ENCODE results near the gene PKHD1. TPM values are rescaled to one million over a fixed set of nuclear protein-coding genes. Genes with fewer than 3 reads are reported as not detected.
A peak's percentile ranks its signal among the peaks of the same experiment; 100 is the strongest.

Gene PKHD1
- total RNA-seq, 1 donor from 2014 or later, result 1.3 TPM

- no peak for DNase-seq (ENCODE audit: low spot score, unreplicated experiment)
- no peak overlapping the region for H3K27ac Mint-ChIP-seq
- TF ChIP-seq, protein P1, sequence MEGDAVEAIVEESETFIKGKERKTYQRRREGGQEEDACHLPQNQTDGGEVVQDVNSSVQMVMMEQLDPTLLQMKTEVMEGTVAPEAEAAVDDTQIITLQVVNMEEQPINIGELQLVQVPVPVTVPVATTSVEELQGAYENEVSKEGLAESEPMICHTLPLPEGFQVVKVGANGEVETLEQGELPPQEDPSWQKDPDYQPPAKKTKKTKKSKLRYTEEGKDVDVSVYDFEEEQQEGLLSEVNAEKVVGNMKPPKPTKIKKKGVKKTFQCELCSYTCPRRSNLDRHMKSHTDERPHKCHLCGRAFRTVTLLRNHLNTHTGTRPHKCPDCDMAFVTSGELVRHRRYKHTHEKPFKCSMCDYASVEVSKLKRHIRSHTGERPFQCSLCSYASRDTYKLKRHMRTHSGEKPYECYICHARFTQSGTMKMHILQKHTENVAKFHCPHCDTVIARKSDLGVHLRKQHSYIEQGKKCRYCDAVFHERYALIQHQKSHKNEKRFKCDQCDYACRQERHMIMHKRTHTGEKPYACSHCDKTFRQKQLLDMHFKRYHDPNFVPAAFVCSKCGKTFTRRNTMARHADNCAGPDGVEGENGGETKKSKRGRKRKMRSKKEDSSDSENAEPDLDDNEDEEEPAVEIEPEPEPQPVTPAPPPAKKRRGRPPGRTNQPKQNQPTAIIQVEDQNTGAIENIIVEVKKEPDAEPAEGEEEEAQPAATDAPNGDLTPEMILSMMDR (IDR thresholded peaks at IDR 0.05; ENCODE audit: unreplicated experiment), result peak; percentile 24
- no peak overlapping the region for H3K4me3 Mint-ChIP-seq (ENCODE audit: low read depth)
- H3K9me3 Mint-ChIP-seq (ENCODE audit: low read depth), result no peaks in the 10 kb centered on the region
- no peaks in the 10 kb centered on the region for H3K36me3 Mint-ChIP-seq (ENCODE audit: insufficient read depth)
- H3K27me3 Mint-ChIP-seq, result peaks cover 3% of the 10 kb centered on the region
- H3K4me1 Mint-ChIP-seq (ENCODE audit: low read depth), result no peaks in the 10 kb centered on the region
Measured at GRCh38 chr6:51844336-51844735, 243.1 kb downstream of the PKHD1 start.

DNA sequence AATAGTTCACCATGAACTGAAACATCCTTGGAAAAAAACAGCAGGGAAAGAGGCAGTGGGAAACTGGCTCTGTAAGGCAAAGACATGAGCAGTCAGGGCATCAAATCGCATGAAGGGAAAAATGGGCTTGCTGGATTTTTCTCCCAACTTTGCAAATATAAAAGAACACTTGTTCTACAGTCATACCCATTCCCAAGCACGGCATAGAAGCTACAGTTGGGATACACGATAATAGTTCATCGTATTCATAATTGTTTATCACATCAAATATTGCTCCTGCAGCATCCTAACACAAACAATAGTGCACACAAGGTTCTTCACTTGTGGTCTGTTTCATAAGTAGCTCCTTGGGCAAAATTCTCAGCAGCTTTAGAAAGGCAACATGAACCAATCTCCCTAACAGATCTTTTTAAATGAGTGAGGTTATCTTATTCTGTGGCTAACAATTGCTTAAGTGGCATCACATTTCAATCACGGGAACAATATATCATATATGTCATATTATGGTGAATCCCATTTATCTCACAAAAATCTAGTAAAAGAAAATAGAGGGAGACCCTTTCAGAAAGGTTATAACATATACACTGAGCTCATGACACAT is 243.9 kb downstream of the PKHD1 start:
- Mint-ChIP-seq H3K4me3 (ENCODE audit: low read depth) (no peak overlapping the region), H3K27me3 (peaks cover 3% of the 10 kb centered on the region), H3K9me3 (ENCODE audit: low read depth) (no peaks in the 10 kb centered on the region), H3K4me1 (ENCODE audit: low read depth) (no peaks in the 10 kb centered on the region), H3K27ac (no peak overlapping the region), H3K36me3 (ENCODE audit: insufficient read depth) (no peaks in the 10 kb centered on the region)
- no peak for DNase-seq (ENCODE audit: low spot score, unreplicated experiment)
- TF ChIP-seq, protein P1 (IDR thresholded peaks at IDR 0.05; ENCODE audit: unreplicated experiment), result no peak

GRCh38 chr6:51842804-51843378 is 244.5 kb downstream of the PKHD1 start:
- no peak overlapping the region for H3K27ac Mint-ChIP-seq
- H3K27me3 Mint-ChIP-seq, result peaks cover 3% of the 10 kb centered on the region
- H3K9me3 Mint-ChIP-seq (ENCODE audit: low read depth), result no peaks in the 10 kb centered on the region
- no peaks in the 10 kb centered on the region for H3K36me3 Mint-ChIP-seq (ENCODE audit: insufficient read depth)
- DNase-seq (ENCODE audit: low spot score, unreplicated experiment), result no peak
- no peaks in the 10 kb centered on the region for H3K4me1 Mint-ChIP-seq (ENCODE audit: low read depth)
- TF ChIP-seq, protein P1 (IDR thresholded peaks at IDR 0.05; ENCODE audit: unreplicated experiment), result no peak
- H3K4me3 Mint-ChIP-seq (ENCODE audit: low read depth), result no peak overlapping the region

DNA sequence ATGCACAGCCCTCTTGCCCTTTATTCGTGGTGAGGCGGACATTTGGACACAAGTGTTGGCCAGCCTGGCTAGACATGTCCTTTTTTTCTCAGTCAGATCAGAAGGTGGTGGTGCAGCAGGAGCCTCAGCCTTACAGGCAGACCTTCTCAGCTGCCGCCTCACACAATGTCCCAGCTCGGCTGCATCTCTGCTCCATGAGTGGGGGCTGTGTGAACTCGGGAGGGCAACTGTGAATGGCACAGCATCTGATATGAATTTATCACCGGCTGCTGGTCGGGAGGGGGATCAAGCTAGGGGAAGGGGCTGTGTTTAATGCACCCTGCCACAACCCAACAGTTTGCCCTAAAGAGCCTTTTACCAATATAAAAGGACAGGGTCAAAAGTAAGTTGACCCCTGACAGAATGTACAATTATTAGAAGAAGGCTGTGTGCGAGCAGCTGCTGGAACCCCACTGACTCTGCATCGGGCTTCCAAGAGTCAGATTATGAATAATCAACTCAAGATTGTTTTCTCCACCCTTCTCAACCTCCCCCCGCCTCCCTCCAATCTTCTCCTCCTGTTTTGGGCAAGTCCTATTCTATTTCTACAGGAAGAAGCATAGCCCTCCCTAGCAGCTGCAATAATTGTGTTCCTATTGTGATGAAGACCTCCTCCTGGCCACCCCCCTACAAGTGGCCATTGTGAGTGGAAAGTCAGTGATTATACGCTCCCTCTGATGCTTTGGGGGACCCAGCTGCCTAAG is 245.2 kb downstream of the PKHD1 start:
- H3K9me3 Mint-ChIP-seq (ENCODE audit: low read depth), result no peaks in the 10 kb centered on the region
- no peaks in the 10 kb centered on the region for H3K4me1 Mint-ChIP-seq (ENCODE audit: low read depth)
- DNase-seq (ENCODE audit: low spot score, unreplicated experiment), result no peak
- peaks cover 3% of the 10 kb centered on the region for H3K27me3 Mint-ChIP-seq
- no peak overlapping the region for H3K27ac Mint-ChIP-seq
- H3K36me3 Mint-ChIP-seq (ENCODE audit: insufficient read depth), result no peaks in the 10 kb centered on the region
- TF ChIP-seq, protein P1 (IDR thresholded peaks at IDR 0.05; ENCODE audit: unreplicated experiment), result no peak
- no peak overlapping the region for H3K4me3 Mint-ChIP-seq (ENCODE audit: low read depth)

DNA sequence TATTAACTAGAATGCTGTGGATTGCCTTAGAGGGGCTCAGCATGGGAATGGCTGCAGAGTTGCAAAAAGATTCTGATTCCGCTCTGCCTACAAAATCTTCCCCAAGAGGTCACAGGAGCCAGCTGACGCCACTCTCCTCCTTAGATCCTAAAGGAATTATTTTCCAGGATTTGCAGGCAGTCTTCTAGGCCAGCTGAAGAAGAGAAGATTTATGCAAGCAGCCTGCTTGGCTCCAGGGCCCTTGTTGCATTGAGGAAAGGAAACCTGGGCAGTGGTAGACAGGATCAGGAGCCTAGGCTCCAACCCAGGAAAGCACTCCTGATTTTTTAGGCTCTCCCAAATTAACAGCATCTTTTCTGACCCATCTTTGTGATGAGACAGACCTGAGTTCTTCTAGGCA is 245.8 kb downstream of the PKHD1 start:
- TF ChIP-seq, protein P1 (IDR thresholded peaks at IDR 0.05; ENCODE audit: unreplicated experiment), result no peak
- Mint-ChIP-seq H3K36me3 (ENCODE audit: insufficient read depth) (no peaks in the 10 kb centered on the region), H3K9me3 (ENCODE audit: low read depth) (no peaks in the 10 kb centered on the region), H3K27me3 (peaks cover 3% of the 10 kb centered on the region), H3K4me1 (ENCODE audit: low read depth) (no peaks in the 10 kb centered on the region), H3K4me3 (ENCODE audit: low read depth) (no peak overlapping the region), H3K27ac (no peak overlapping the region)
- DNase-seq (ENCODE audit: low spot score, unreplicated experiment), result no peak
